ENCODE data around the gene UBAC1. TPM values are rescaled to one million over a fixed set of nuclear protein-coding genes. Genes with fewer than 3 reads are reported as not detected.

Gene UBAC1
- polyA plus RNA-seq, 1 of the 3 experiments (the other 2 are of a cell fraction), result 67.7 TPM

GRCh38 chr9:135939351-135940265 is 21.6 kb downstream of the UBAC1 start:
- H3K4me2 ChIP-seq, result no peak overlapping the region
- DNase-seq, result no peak
- no peak overlapping the region for H3K27ac ChIP-seq (ENCODE audit: low read depth in 2 of 2, low read length in 1 of 2)
- no peak overlapping the region for H3K9ac ChIP-seq
- H3K4me3 ChIP-seq (ENCODE audit: low read depth in 2 of 2, low read length in 1 of 2), result no peak overlapping the region
- ChIA-PET CTCF (no interaction called here), POLR2A (interaction anchor here (0.7 kb wide), 1 partner anchor 12 kb away, joined by 3 read pairs; no protein-coding TSS in a partner anchor)
- H3K36me3 ChIP-seq (replicated peaks in 1 of 2; ENCODE audit: control insufficient read depth in 1 of 2, insufficient read depth in 2 of 2, low read length in 1 of 2), result peaks cover 21 to 36% of the 10 kb centered on the region in 2 experiments
- H3K27me3 ChIP-seq (ENCODE audit: insufficient read depth), result no peaks in the 10 kb centered on the region
- 95% methylated on average over 33 of the region's 33 CpGs for WGBS (ENCODE audit: low lambda C conversion rate)
- no peaks in the 10 kb centered on the region for H3F3A ChIP-seq (replicated peaks; ENCODE audit: insufficient read depth)
- no peak overlapping the region for H2AFZ ChIP-seq (ENCODE audit: low read depth)
- TF ChIP-seq EP300 (IDR thresholded peaks at IDR 0.05; ENCODE audit: borderline replicate concordance in 1 of 2, low read depth in 1 of 2, low read length in 1 of 2) (no peak), YY1 (IDR thresholded peaks at IDR 0.05; ENCODE audit: low read depth) (no peak), JUND (IDR thresholded peaks at IDR 0.05) (no peak), TEAD4 (IDR thresholded peaks at IDR 0.05; ENCODE audit: borderline replicate concordance, insufficient read depth) (no peak), SIN3A (IDR thresholded peaks at IDR 0.05; ENCODE audit: borderline replicate concordance, low read depth, low read length) (no peak), USF1 (IDR thresholded peaks at IDR 0.05; ENCODE audit: borderline replicate concordance, low read depth) (no peak), NFIC (IDR thresholded peaks at IDR 0.05; ENCODE audit: borderline replicate concordance) (no peak), RAD21 (IDR thresholded peaks at IDR 0.05; ENCODE audit: low read length) (no peak), FOSL2 (IDR thresholded peaks at IDR 0.05; ENCODE audit: borderline replicate concordance, low read depth) (no peak), MXI1 (IDR thresholded peaks at IDR 0.05; ENCODE audit: low read depth, low read length) (no peak), RFX5 (IDR thresholded peaks at IDR 0.05; ENCODE audit: low read length) (no peak), SMC3 (IDR thresholded peaks at IDR 0.05; ENCODE audit: low read depth, low read length) (no peak), GABPA (IDR thresholded peaks at IDR 0.05; ENCODE audit: low read depth) (no peak), RCOR1 (IDR thresholded peaks at IDR 0.05; ENCODE audit: low read length) (no peak), GATA2 (CRISPR knock-in tag; IDR thresholded peaks at IDR 0.05) (no peak)
- no peaks in the 10 kb centered on the region for H3K4me1 ChIP-seq (ENCODE audit: control insufficient read depth in 1 of 2, insufficient read depth in 2 of 2, low read depth in 1 of 2, low read length in 1 of 2)
- no peaks in the 10 kb centered on the region for H4K20me1 ChIP-seq (ENCODE audit: insufficient read depth)
- no peaks in the 10 kb centered on the region for H3K79me2 ChIP-seq (ENCODE audit: insufficient read depth)
- H3K9me2 ChIP-seq, result no peaks in the 10 kb centered on the region
- no peaks in the 10 kb centered on the region for H3K9me3 ChIP-seq

- no peak overlapping the region for H3K4me3 ChIP-seq (ENCODE audit: low read depth in 2 of 2, low read length in 1 of 2)
- H3K27ac ChIP-seq (ENCODE audit: low read depth in 2 of 2, low read length in 1 of 2), result no peak overlapping the region
- H3K36me3 ChIP-seq (replicated peaks in 1 of 2; ENCODE audit: control insufficient read depth in 1 of 2, insufficient read depth in 2 of 2, low read length in 1 of 2), result peaks cover 12 to 42% of the 10 kb centered on the region in 2 experiments
- no peaks in the 10 kb centered on the region for H4K20me1 ChIP-seq (ENCODE audit: insufficient read depth)
- H3K9me2 ChIP-seq, result no peaks in the 10 kb centered on the region
- H3F3A ChIP-seq (replicated peaks; ENCODE audit: insufficient read depth), result no peaks in the 10 kb centered on the region
- no peak overlapping the region for H2AFZ ChIP-seq (ENCODE audit: low read depth)
- no peaks in the 10 kb centered on the region for H3K9me3 ChIP-seq
- ChIA-PET POLR2A (no interaction called here), CTCF (no interaction called here)
- no peaks in the 10 kb centered on the region for H3K4me1 ChIP-seq (ENCODE audit: control insufficient read depth in 1 of 2, insufficient read depth in 2 of 2, low read depth in 1 of 2, low read length in 1 of 2)
- no peak overlapping the region for H3K9ac ChIP-seq
- H3K79me2 ChIP-seq (ENCODE audit: insufficient read depth), result no peaks in the 10 kb centered on the region
- no peaks in the 10 kb centered on the region for H3K27me3 ChIP-seq (ENCODE audit: insufficient read depth)
- no peak for DNase-seq
- no peak overlapping the region for H3K4me2 ChIP-seq
- 92% methylated on average over 15 of the region's 44 CpGs for WGBS (ENCODE audit: low lambda C conversion rate)
- TF ChIP-seq RCOR1 (IDR thresholded peaks at IDR 0.05; ENCODE audit: low read length) (no peak), MXI1 (IDR thresholded peaks at IDR 0.05; ENCODE audit: low read depth, low read length) (no peak), REST (IDR thresholded peaks at IDR 0.05; ENCODE audit: low read depth, low read length) (no peak), RAD21 (IDR thresholded peaks at IDR 0.05; ENCODE audit: low read length) (no peak), IRF3 (IDR thresholded peaks at IDR 0.05; ENCODE audit: low read depth, low read length) (no peak), FOXJ3 (CRISPR knock-in tag; IDR thresholded peaks at IDR 0.05) (no peak)
Observed at GRCh38 chr9:135937521-135938489, 23.4 kb downstream of the UBAC1 start.

Data from SK-N-SH (cell line).